Body of pancreas (tissue), 4 donors: ENCODE results near the gene CLSTN2.

Experiments used
- POLR2A ChIP-seq, 3 donors: fragments of 450-650 bp; IDR thresholded peaks; one replicate each; pipeline ENCODE4 v1.6.1; 2016; ENCODE audit warnings: antibody characterized with exemption in 3 of 3, mild to moderate bottlenecking in 2 of 3
- TF ChIP-seq, protein P1 (sequence below), 7 experiments: fragments of 450-650 bp in 4 of 7; fragments of 200-600 bp in 3 of 7; sonication (generic) in 3 of 7; IDR thresholded peaks; one replicate each; pipeline ENCODE4 v1.5.1; 2016 to 2019; ENCODE audit warnings: antibody characterized with exemption in 7 of 7

DNA sequence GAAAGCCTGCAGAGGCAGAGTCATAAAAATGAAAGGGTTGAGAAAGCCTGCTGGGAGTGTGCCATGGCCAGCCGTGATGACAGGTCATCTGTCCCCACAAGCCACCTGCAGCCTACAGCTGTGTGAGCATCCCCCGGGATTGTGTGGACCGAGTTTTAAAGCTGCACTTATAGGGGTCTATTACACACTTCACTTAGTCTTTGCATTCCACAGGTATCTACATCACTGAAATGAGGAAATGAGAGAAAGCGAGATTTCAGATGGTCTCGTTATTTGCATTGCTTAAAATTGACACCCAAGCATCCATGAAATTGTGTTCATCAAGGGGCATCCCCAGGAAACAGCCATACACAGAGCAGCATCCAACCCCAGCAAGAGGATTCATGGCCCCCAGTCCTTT, 605.3 kb downstream of the CLSTN2 start:
- TF ChIP-seq, protein P1, sequence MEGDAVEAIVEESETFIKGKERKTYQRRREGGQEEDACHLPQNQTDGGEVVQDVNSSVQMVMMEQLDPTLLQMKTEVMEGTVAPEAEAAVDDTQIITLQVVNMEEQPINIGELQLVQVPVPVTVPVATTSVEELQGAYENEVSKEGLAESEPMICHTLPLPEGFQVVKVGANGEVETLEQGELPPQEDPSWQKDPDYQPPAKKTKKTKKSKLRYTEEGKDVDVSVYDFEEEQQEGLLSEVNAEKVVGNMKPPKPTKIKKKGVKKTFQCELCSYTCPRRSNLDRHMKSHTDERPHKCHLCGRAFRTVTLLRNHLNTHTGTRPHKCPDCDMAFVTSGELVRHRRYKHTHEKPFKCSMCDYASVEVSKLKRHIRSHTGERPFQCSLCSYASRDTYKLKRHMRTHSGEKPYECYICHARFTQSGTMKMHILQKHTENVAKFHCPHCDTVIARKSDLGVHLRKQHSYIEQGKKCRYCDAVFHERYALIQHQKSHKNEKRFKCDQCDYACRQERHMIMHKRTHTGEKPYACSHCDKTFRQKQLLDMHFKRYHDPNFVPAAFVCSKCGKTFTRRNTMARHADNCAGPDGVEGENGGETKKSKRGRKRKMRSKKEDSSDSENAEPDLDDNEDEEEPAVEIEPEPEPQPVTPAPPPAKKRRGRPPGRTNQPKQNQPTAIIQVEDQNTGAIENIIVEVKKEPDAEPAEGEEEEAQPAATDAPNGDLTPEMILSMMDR (IDR thresholded peaks at IDR 0.05), result no peak
- TF ChIP-seq POLR2A (IDR thresholded peaks at IDR 0.05), result no peak
